ENCODE measurements around the gene HDAC5. TPM values are rescaled to one million over a fixed set of nuclear protein-coding genes. Genes with fewer than 3 reads are reported as not detected.

Gene HDAC5
- total and polyA plus RNA-seq, 2 of the 8 experiments (the other 6 are each of a cell fraction or from before 2014, with no cell fraction given), result 48.5 to 54.4 TPM

- peak within 1 kb of the TSS; percentile 96 for H3K27ac ChIP-seq (ENCODE audit: low read depth, low read length)
- no peak within 1 kb of the TSS for H2AFZ ChIP-seq (ENCODE audit: low read length)
- peaks cover 0 to 2% of the 10 kb centered on the region in 2 experiments for H4K20me1 ChIP-seq (replicated peaks in 1 of 2; ENCODE audit: control insufficient read depth in 1 of 2, insufficient read depth in 2 of 2, low read length in 2 of 2)
- H4K5ac ChIP-seq (ENCODE audit: insufficient read length, low read depth, low read length), result peak within 1 kb of the TSS; percentile 81
- peak within 1 kb of the TSS; percentile 6 for H3K23ac ChIP-seq (ENCODE audit: insufficient read length)
- H2BK15ac ChIP-seq (ENCODE audit: low read length), result no peak within 1 kb of the TSS
- H3K4me1 ChIP-seq (replicated peaks in 1 of 4; ENCODE audit: control insufficient read depth in 3 of 4, insufficient read depth in 4 of 4, low read length in 3 of 4), result peaks cover 0 to 2% (median under 1%) of the 10 kb centered on the region in 4 experiments; a peak in 2 of 7 replicates
- peak within 1 kb of the TSS; percentile 74 for H3K56ac ChIP-seq (replicated peaks; ENCODE audit: insufficient read length, low read depth, low read length)
- no peaks in the 10 kb centered on the region for H3K27me3 ChIP-seq (replicated peaks in 1 of 4; ENCODE audit: control insufficient read depth in 3 of 4, extremely low read depth in 1 of 4, insufficient read depth in 3 of 4, low read length in 3 of 4)
- FAIRE-seq (no peak), DNase-seq (ENCODE audit: low read depth in 1 of 2, low spot score in 2 of 2) (peak; percentile 75 to 98)
- H4K8ac ChIP-seq (ENCODE audit: extremely low read depth, insufficient read depth, low read length), result peak within 1 kb of the TSS; percentile 97; the same call in 1 of the 2 replicates
- 2% methylated on average over 58 of the region's 65 CpGs; no CpG with 5 or more reads in 1 of the 2 experiments for WGBS, 2 experiments (ENCODE audit: extremely low coverage in 1 of 2, insufficient coverage in 1 of 2, insufficient read length in 1 of 2, insufficient replicate concordance in 2 of 2, low coverage in 1 of 2, low lambda C conversion rate in 2 of 2, missing lambda C conversion rate in 1 of 2)
- H3K4ac ChIP-seq (replicated peaks; ENCODE audit: insufficient read length, low read depth, low read length), result peak within 1 kb of the TSS; percentile 63
- H2BK12ac ChIP-seq (ENCODE audit: low read depth, low read length), result no peak within 1 kb of the TSS
- CTCF ChIA-PET (ENCODE audit: partially characterized antibody), result interaction anchor here (1.1 to 2.2 kb wide), 6 partner anchors 18 to 51 kb away, joined by 3 to 8 read pairs (median 5); no protein-coding TSS in a partner anchor
- H3K36me3 ChIP-seq (ENCODE audit: control insufficient read depth in 2 of 4, insufficient read depth in 4 of 4, low read length in 3 of 4), result peaks cover 5 to 24% (median 15%) of the 10 kb centered on the region in 4 experiments; a peak in 6 of 8 replicates
- H3K79me1 ChIP-seq (ENCODE audit: low read depth, low read length), result no peaks in the 10 kb centered on the region
- H3K79me2 ChIP-seq (ENCODE audit: control insufficient read depth in 1 of 2, insufficient read depth in 2 of 2, low read length in 2 of 2), result peaks cover 28 to 51% of the 10 kb centered on the region in 2 experiments
- POLR2A ChIA-PET (ENCODE audit: partially characterized antibody), result interaction anchor here (0.6 to 2.3 kb wide), 45 partner anchors 9 to 1479 kb away, joined by 3 to 23 read pairs (median 4); partner anchors contain the start of genes ASB16, HDAC5, NAGS and TMEM101
- peak within 1 kb of the TSS; percentile 98 for H3K14ac ChIP-seq (ENCODE audit: insufficient read length)
- no peak within 1 kb of the TSS for H4K91ac ChIP-seq (replicated peaks; ENCODE audit: insufficient read length, low read length)
- H2BK5ac ChIP-seq (ENCODE audit: low read depth, low read length), result peak within 1 kb of the TSS; percentile 95
- H3K4me3 ChIP-seq (ENCODE audit: extremely low read depth in 1 of 4, insufficient read depth in 2 of 4, low read depth in 3 of 4, low read length in 4 of 4), result peak within 1 kb of the TSS; percentile 89 to 99 (median 97)
- H3K9me3 ChIP-seq (ENCODE audit: insufficient read depth in 2 of 2, low read depth in 1 of 2, low read length in 1 of 2), result no peaks in the 10 kb centered on the region
- no peak within 1 kb of the TSS for H2BK120ac ChIP-seq (replicated peaks; ENCODE audit: low read depth, low read length)
- H2AK5ac ChIP-seq (ENCODE audit: low read depth, low read length), result peak within 1 kb of the TSS; percentile 91; the same call in 1 of the 2 replicates
- peak within 1 kb of the TSS; percentile 95 for H3K18ac ChIP-seq (ENCODE audit: extremely low read depth, low read length)
- no peak within 1 kb of the TSS for H2BK20ac ChIP-seq (ENCODE audit: low read length)
- H3K9ac ChIP-seq (replicated peaks in 1 of 4; ENCODE audit: extremely low read depth in 1 of 4, low read depth in 3 of 4, low read length in 3 of 4), result peak within 1 kb of the TSS; percentile 87 to 94 (median 91)
- peak within 1 kb of the TSS; percentile 93 to 98 for H3K4me2 ChIP-seq (ENCODE audit: insufficient read depth in 1 of 2, low read depth in 2 of 2, low read length in 2 of 2)
- peaks cover 7% of the 10 kb centered on the region for H3K23me2 ChIP-seq (ENCODE audit: low read depth, low read length)
- TF ChIP-seq GTF2F1 (IDR thresholded peaks at IDR 0.05; ENCODE audit: borderline replicate concordance, low read depth, low read length), result 0 out of 2 replicates have a peak, but pooled peaks have one; percentile 14
- peak; percentile 95 for TF ChIP-seq TAF1 (IDR thresholded peaks at IDR 0.05; ENCODE audit: low read depth, low read length)
- TF ChIP-seq, protein P1, sequence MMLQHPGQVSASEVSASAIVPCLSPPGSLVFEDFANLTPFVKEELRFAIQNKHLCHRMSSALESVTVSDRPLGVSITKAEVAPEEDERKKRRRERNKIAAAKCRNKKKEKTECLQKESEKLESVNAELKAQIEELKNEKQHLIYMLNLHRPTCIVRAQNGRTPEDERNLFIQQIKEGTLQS (IDR thresholded peaks at IDR 0.05; ENCODE audit: insufficient read depth, low read depth, low read length), result no peak
- TF ChIP-seq BRCA1 (IDR thresholded peaks at IDR 0.05; ENCODE audit: low read depth, low read length), result no peak
- peak; percentile 87 for TF ChIP-seq PHF8 (conservative IDR thresholded peaks at IDR 0.05; ENCODE audit: low read depth, low read length)
- TF ChIP-seq RXRA (IDR thresholded peaks at IDR 0.05; ENCODE audit: insufficient read depth, low read depth, low read length), result no peak
- TF ChIP-seq CBX8 (IDR thresholded peaks at IDR 0.05; ENCODE audit: borderline replicate concordance, low read depth, low read length), result no peak
- TF ChIP-seq TBP (IDR thresholded peaks at IDR 0.05; ENCODE audit: low read depth, low read length), result peak; percentile 72
- TF ChIP-seq SRF (IDR thresholded peaks at IDR 0.05; ENCODE audit: low read depth, low read length), result no peak
- TF ChIP-seq EGR1 (IDR thresholded peaks at IDR 0.05; ENCODE audit: borderline replicate concordance, low read depth, low read length), result no peak
- TF ChIP-seq CHD2 (IDR thresholded peaks at IDR 0.05; ENCODE audit: low read length), result peak; percentile 13; the same call in 1 of the 2 replicates
- TF ChIP-seq BACH1 (IDR thresholded peaks at IDR 0.05; ENCODE audit: low read length), result no peak
These were observed 57.1 kb downstream of the HDAC5 start, which contains the start of gene LSM12 for GRCh38 chr17:44066204-44066930. TSS of gene LSM12 (minus strand) at chr17:44066671. CDS start at chr17:44066587, 84 bp downstream.

Data from H1 (cell line).